MM.1S (cell line): ENCODE data around the gene ADAM15.

Source experiments
- CTCF ChIP-seq: fragments of 300-600 bp; sonication (generic); IDR thresholded peaks from 2 replicates; pipeline ENCODE4 v1.5.1; 2016; ENCODE audit warnings: antibody characterized with exemption, low read length, mixed read lengths
- EZH2 ChIP-seq: fragments of 300-600 bp; sonication (generic); optimal IDR thresholded peaks from 2 replicates; pipeline ENCODE3; 2017; ENCODE audit warnings: low read depth, mild to moderate bottlenecking, antibody characterized with exemption, low read length, mixed read lengths
- EZH2phosphoT487 ChIP-seq: fragments of 300-600 bp; sonication (generic); IDR thresholded peaks from 2 replicates; pipeline ENCODE4 v1.6.1; 2018; ENCODE audit warnings: antibody characterized with exemption, low read length

GRCh38 chr1:155015527-155016230, 35.4 kb upstream of the ADAM15 start:
- TF ChIP-seq CTCF (no peak), EZH2 (no peak), EZH2phosphoT487 (no peak)
